ENCODE data around the gene ADARB2.
"Not testable (repeated sequence)": the region's sequence is repeated elsewhere in the genome, so short reads cannot be mapped to it uniquely, and the experiment has no call there.

ADARB2 gene

GRCh38 chr10:1414893-1415292 lies 322.4 kb downstream of the ADARB2 start:
- H3K36me3 ChIP-seq = no peaks in the 10 kb centered on the region
- H3K4me1 ChIP-seq = no peaks in the 10 kb centered on the region
- no peaks in the 10 kb centered on the region for H3K27me3 ChIP-seq
- no peak for TF ChIP-seq CTCF (IDR thresholded peaks at IDR 0.05; ENCODE audit: low read depth, low read length)
- DNase-seq = no peak
- H3K4me3 ChIP-seq (ENCODE audit: low read depth, low read length) = no peak overlapping the region
- H3K9me3 ChIP-seq = no peaks in the 10 kb centered on the region

DNA sequence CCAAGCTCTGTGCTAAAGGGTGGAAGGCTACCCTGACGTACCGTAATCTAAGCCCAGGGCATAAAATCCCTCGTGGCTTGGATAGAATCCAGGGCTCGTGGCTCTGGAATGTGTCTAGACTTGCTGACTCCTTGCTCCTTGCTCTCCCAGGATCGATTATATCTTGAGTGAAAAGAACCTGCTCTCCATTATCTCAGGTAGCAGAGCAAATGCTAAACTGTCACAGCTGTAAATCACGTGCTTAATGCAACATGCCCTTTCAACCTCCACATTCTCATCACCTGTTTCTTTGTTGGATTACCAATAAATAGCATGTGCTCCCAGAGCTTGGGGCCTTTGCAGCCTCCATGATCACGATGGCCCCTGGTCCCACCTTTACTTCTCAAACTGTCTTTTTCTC lies 323.0 kb downstream of the ADARB2 start:
- not testable (repeated sequence) for DNase-seq; H3K27me3 ChIP-seq; H3K4me3 ChIP-seq (ENCODE audit: low read depth, low read length); H3K4me1 ChIP-seq; H3K9me3 ChIP-seq; H3K36me3 ChIP-seq

- no peaks in the 10 kb centered on the region for H3K27me3 ChIP-seq
- H3K36me3 ChIP-seq = no peaks in the 10 kb centered on the region
- no peak for TF ChIP-seq CTCF (IDR thresholded peaks at IDR 0.05; ENCODE audit: low read depth, low read length)
- H3K4me3 ChIP-seq (ENCODE audit: low read depth, low read length) = no peak overlapping the region
- no peaks in the 10 kb centered on the region for H3K9me3 ChIP-seq
- DNase-seq = no peak
- H3K4me1 ChIP-seq = no peaks in the 10 kb centered on the region
These were observed 323.5 kb downstream of the ADARB2 start for GRCh38 chr10:1413823-1414222.

GRCh38 chr10:1413256-1413655 lies 324.1 kb downstream of the ADARB2 start:
- DNase-seq = no peak
- TF ChIP-seq CTCF (IDR thresholded peaks at IDR 0.05; ENCODE audit: low read depth, low read length) = no peak

GRCh38 chr10:1412531-1413189 lies 324.7 kb downstream of the ADARB2 start:
- H3K4me1 ChIP-seq = no peaks in the 10 kb centered on the region
- no peak for DNase-seq
- H3K9me3 ChIP-seq = no peaks in the 10 kb centered on the region
- H3K36me3 ChIP-seq = no peaks in the 10 kb centered on the region
- TF ChIP-seq CTCF (IDR thresholded peaks at IDR 0.05; ENCODE audit: low read depth, low read length) = no peak
- no peak overlapping the region for H3K4me3 ChIP-seq (ENCODE audit: low read depth, low read length)
- H3K27me3 ChIP-seq = no peaks in the 10 kb centered on the region

More at GRCh38 chr10:1413256-1413655, 324.1 kb downstream of the ADARB2 start:
- Histone ChIP-seq H3K4me1 (no peaks in the 10 kb centered on the region), H3K4me3 (ENCODE audit: low read depth, low read length) (no peak overlapping the region), H3K27me3 (no peaks in the 10 kb centered on the region), H3K9me3 (no peaks in the 10 kb centered on the region), H3K36me3 (no peaks in the 10 kb centered on the region)

GRCh38 chr10:1411956-1412355 lies 325.4 kb downstream of the ADARB2 start:
- no peak for DNase-seq
- H3K4me1 ChIP-seq = no peaks in the 10 kb centered on the region

More at GRCh38 chr10:1411956-1412355, 325.4 kb downstream of the ADARB2 start:
- Histone ChIP-seq H3K36me3 (no peaks in the 10 kb centered on the region), H3K4me3 (ENCODE audit: low read depth, low read length) (no peak overlapping the region), H3K9me3 (no peaks in the 10 kb centered on the region), H3K27me3 (no peaks in the 10 kb centered on the region)
- no peak for TF ChIP-seq CTCF (IDR thresholded peaks at IDR 0.05; ENCODE audit: low read depth, low read length)

Data from BE2C (cell line).